ENCODE results near the gene FCN3. TPM values are rescaled to one million over a fixed set of nuclear protein-coding genes. Genes with fewer than 3 reads are reported as not detected.
A peak's percentile ranks its signal among the peaks of the same experiment; 100 is the strongest.

Gene FCN3
- polyA plus RNA-seq, 3 donors from 2014 or later: not detected

- Mint-ChIP-seq H3K9me3 (no peaks in the 10 kb centered on the region), H3K4me1 (no peaks in the 10 kb centered on the region), H3K4me3 (no peak overlapping the region), H3K27me3 (ENCODE audit: low read depth in 3 of 3) (peaks cover 2% of the 10 kb centered on the region in 3 donors), H3K27ac (no peak overlapping the region), H3K36me3 (no peaks in the 10 kb centered on the region)
- DNase-seq: no peak
Measured at GRCh38 chr1:27380766-27381733, 6.4 kb upstream of the FCN3 start.

GRCh38 chr1:27380224-27380623 is 5.6 kb upstream of the FCN3 start:
- Mint-ChIP-seq H3K27ac (no peak overlapping the region), H3K9me3 (no peaks in the 10 kb centered on the region), H3K36me3 (no peaks in the 10 kb centered on the region), H3K4me1 (no peaks in the 10 kb centered on the region), H3K4me3 (no peak overlapping the region), H3K27me3 (ENCODE audit: low read depth in 3 of 3) (peaks cover 0 to 2% (median 2%) of the 10 kb centered on the region in 3 donors)
- no peak for DNase-seq

- Mint-ChIP-seq H3K4me3 (no peak overlapping the region), H3K27me3 (ENCODE audit: low read depth in 3 of 3) (peaks cover 0 to 2% (median 2%) of the 10 kb centered on the region in 3 donors), H3K36me3 (no peaks in the 10 kb centered on the region), H3K9me3 (no peaks in the 10 kb centered on the region), H3K4me1 (no peaks in the 10 kb centered on the region), H3K27ac (no peak overlapping the region)
- no peak for DNase-seq
Measured at GRCh38 chr1:27379564-27380122, 5.0 kb upstream of the FCN3 start.

- H3K27me3 Mint-ChIP-seq (ENCODE audit: low read depth in 3 of 3): peaks cover 0 to 2% (median 0%) of the 10 kb centered on the region in 3 donors
- DNase-seq: no peak
- no peak overlapping the region for H3K4me3 Mint-ChIP-seq
- peak overlapping the region in 1 of 6 donors; percentile 41 for H3K27ac Mint-ChIP-seq
- H3K36me3 Mint-ChIP-seq: no peaks in the 10 kb centered on the region
- no peaks in the 10 kb centered on the region for H3K4me1 Mint-ChIP-seq
- no peaks in the 10 kb centered on the region for H3K9me3 Mint-ChIP-seq
Measured at GRCh38 chr1:27377760-27378495, 3.3 kb upstream of the FCN3 start.

GRCh38 chr1:27372808-27373690 is 1.6 kb downstream of the FCN3 start:
- no peak overlapping the region for H3K27ac Mint-ChIP-seq
- no peaks in the 10 kb centered on the region for H3K27me3 Mint-ChIP-seq (ENCODE audit: low read depth in 3 of 3)
- DNase-seq: no peak
- H3K36me3 Mint-ChIP-seq: no peaks in the 10 kb centered on the region
- peaks cover 4 to 11% of the 10 kb centered on the region in 2 donors for H3K4me1 Mint-ChIP-seq
- no peaks in the 10 kb centered on the region for H3K9me3 Mint-ChIP-seq
- no peak overlapping the region for H3K4me3 Mint-ChIP-seq

GRCh38 chr1:27372022-27372807 is 2.4 kb downstream of the FCN3 start:
- Mint-ChIP-seq H3K4me1 (peaks cover 5 to 11% of the 10 kb centered on the region in 2 donors), H3K9me3 (no peaks in the 10 kb centered on the region), H3K27me3 (ENCODE audit: low read depth in 3 of 3) (no peaks in the 10 kb centered on the region), H3K27ac (no peak overlapping the region), H3K4me3 (no peak overlapping the region), H3K36me3 (no peaks in the 10 kb centered on the region)
- DNase-seq: no peak

- Mint-ChIP-seq H3K9me3 (no peaks in the 10 kb centered on the region), H3K27me3 (ENCODE audit: low read depth in 3 of 3) (peaks cover 0 to 4% (median 1%) of the 10 kb centered on the region in 3 donors), H3K27ac (peak overlapping the region in 4 of 6 donors; percentile 41 to 84 (median 70)), H3K4me1 (peaks cover 22 to 28% of the 10 kb centered on the region in 2 donors), H3K4me3 (no peak overlapping the region), H3K36me3 (no peaks in the 10 kb centered on the region)
- peak; percentile 54 to 68 (median 67) for DNase-seq
Measured at GRCh38 chr1:27368869-27369582, 5.6 kb downstream of the FCN3 start.

- H3K4me1 Mint-ChIP-seq: peaks cover 22 to 28% of the 10 kb centered on the region in 2 donors
- no peak overlapping the region for H3K27ac Mint-ChIP-seq
- no peaks in the 10 kb centered on the region for H3K36me3 Mint-ChIP-seq
- peak overlapping the region; percentile 63 to 79 (median 69) for H3K4me3 Mint-ChIP-seq
- no peak for DNase-seq
- H3K27me3 Mint-ChIP-seq (ENCODE audit: low read depth in 3 of 3): peaks cover 0 to 4% (median 4%) of the 10 kb centered on the region in 3 donors
- H3K9me3 Mint-ChIP-seq: no peaks in the 10 kb centered on the region
Measured at GRCh38 chr1:27367160-27367650, 7.4 kb downstream of the FCN3 start.

GRCh38 chr1:27366411-27367159 is 8.0 kb downstream of the FCN3 start, which contains the start of gene MAP3K6:
TSS of gene MAP3K6 (minus strand) at chr1:27366961. CDS start at chr1:27366597, 364 bp downstream.
- H3K4me3 Mint-ChIP-seq: peak within 1 kb of the TSS; percentile 83 to 90 (median 88)

GRCh38 chr1:27366113-27366410 is 8.6 kb downstream of the FCN3 start:
- no peaks in the 10 kb centered on the region for H3K36me3 Mint-ChIP-seq
- H3K27ac Mint-ChIP-seq: peak overlapping the region in 2 of 6 donors; percentile 69 to 80
- H3K9me3 Mint-ChIP-seq: no peaks in the 10 kb centered on the region
- peak overlapping the region; percentile 83 to 90 (median 88) for H3K4me3 Mint-ChIP-seq
- peaks cover 0 to 4% (median 4%) of the 10 kb centered on the region in 3 donors for H3K27me3 Mint-ChIP-seq (ENCODE audit: low read depth in 3 of 3)
- H3K4me1 Mint-ChIP-seq: peaks cover 22 to 28% of the 10 kb centered on the region in 2 donors
- peak; percentile 44 to 54 (median 54) for DNase-seq

More at GRCh38 chr1:27366411-27367159, 8.0 kb downstream of the FCN3 start, which contains the start of gene MAP3K6:
- DNase-seq: peak; percentile 38 to 39 (median 39)
- no peaks in the 10 kb centered on the region for H3K36me3 Mint-ChIP-seq
- H3K27me3 Mint-ChIP-seq (ENCODE audit: low read depth in 3 of 3): peaks cover 0 to 4% (median 4%) of the 10 kb centered on the region in 3 donors
- H3K4me1 Mint-ChIP-seq: peaks cover 22 to 28% of the 10 kb centered on the region in 2 donors
- H3K9me3 Mint-ChIP-seq: no peaks in the 10 kb centered on the region
- peak within 1 kb of the TSS in 4 of 6 donors; percentile 46 to 80 (median 61) for H3K27ac Mint-ChIP-seq
